BE2C (cell line): ENCODE data around the gene TBCK.

Experiments used
- DNase-seq: peaks from one replicate; pipeline ENCODE4 v3.0.0-alpha.2; 2020
- H3K27me3 ChIP-seq: fragments of 250-450 bp; sonication (Bioruptor Pico); 2 replicates; pipeline ENCODE4 v1.5.1; 2020; ENCODE audit warnings: mild to moderate bottlenecking
- H3K36me3 ChIP-seq: fragments of 250-450 bp; sonication (Bioruptor Pico); 2 replicates; pipeline ENCODE4 v1.5.1; 2020; ENCODE audit warnings: mild to moderate bottlenecking
- H3K4me1 ChIP-seq: fragments of 250-450 bp; sonication (Bioruptor Pico); 2 replicates; pipeline ENCODE4 v1.5.1; 2020
- H3K4me3 ChIP-seq: 2 replicates; pipeline ENCODE4 v1.5.1; 2011; ENCODE audit warnings: low read depth, low read length
- H3K9me3 ChIP-seq: fragments of 250-450 bp; sonication (Bioruptor Pico); 2 replicates; pipeline ENCODE4 v1.5.1; 2020
- TF ChIP-seq, protein P1 (sequence below): IDR thresholded peaks from 2 replicates; pipeline ENCODE4 v1.5.1; 2012; ENCODE audit warnings: mild to moderate bottlenecking, low read depth, low read length

TBCK gene

DNA sequence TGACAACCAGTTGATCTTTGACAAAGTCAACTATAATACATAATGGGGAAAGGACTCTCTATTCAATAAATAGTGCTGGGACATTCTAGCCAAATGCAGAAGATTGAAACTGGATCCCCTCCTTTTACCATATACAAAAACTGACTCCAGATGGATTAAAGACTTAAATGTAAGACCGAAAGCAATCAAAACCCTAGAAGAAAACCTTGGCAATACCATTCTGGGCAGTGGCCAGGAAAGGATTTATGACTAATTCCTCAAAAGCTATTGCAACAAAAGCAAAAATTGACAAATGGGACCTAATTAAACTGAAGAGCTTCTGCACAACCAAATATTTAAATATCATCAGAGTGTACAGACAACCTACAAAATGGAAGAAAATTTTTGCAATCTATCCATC is 235.6 kb downstream of the TBCK start:
- H3K36me3 ChIP-seq = no peaks in the 10 kb centered on the region
- H3K9me3 ChIP-seq = no peaks in the 10 kb centered on the region
- no peak for DNase-seq
- no peak overlapping the region for H3K4me3 ChIP-seq
- H3K27me3 ChIP-seq = no peaks in the 10 kb centered on the region
- no peaks in the 10 kb centered on the region for H3K4me1 ChIP-seq
- TF ChIP-seq, protein P1, sequence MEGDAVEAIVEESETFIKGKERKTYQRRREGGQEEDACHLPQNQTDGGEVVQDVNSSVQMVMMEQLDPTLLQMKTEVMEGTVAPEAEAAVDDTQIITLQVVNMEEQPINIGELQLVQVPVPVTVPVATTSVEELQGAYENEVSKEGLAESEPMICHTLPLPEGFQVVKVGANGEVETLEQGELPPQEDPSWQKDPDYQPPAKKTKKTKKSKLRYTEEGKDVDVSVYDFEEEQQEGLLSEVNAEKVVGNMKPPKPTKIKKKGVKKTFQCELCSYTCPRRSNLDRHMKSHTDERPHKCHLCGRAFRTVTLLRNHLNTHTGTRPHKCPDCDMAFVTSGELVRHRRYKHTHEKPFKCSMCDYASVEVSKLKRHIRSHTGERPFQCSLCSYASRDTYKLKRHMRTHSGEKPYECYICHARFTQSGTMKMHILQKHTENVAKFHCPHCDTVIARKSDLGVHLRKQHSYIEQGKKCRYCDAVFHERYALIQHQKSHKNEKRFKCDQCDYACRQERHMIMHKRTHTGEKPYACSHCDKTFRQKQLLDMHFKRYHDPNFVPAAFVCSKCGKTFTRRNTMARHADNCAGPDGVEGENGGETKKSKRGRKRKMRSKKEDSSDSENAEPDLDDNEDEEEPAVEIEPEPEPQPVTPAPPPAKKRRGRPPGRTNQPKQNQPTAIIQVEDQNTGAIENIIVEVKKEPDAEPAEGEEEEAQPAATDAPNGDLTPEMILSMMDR = no peak

DNA sequence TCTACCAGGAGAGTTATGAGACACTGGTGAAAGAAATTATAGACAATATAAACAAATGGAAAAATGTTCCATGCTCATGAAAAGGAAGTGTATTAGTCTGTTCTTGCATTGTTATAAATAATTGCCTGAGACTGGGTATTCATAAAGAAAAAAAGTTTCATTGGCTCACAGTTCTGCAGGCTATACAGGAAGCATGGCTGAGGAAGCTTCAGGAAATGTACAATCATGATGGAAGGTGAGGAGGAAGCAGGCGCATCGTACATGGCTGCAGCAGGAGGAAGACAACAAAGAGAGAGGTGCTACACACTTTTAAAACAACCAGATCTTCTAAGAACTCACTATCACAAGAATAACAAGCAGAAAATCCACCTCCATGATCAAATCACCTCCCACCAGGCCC is 236.4 kb downstream of the TBCK start:
- Histone ChIP-seq H3K9me3 (no peaks in the 10 kb centered on the region), H3K36me3 (no peaks in the 10 kb centered on the region), H3K4me3 (no peak overlapping the region), H3K4me1 (no peaks in the 10 kb centered on the region), H3K27me3 (no peaks in the 10 kb centered on the region)
- DNase-seq = no peak
- TF ChIP-seq, protein P1 = no peak

DNA sequence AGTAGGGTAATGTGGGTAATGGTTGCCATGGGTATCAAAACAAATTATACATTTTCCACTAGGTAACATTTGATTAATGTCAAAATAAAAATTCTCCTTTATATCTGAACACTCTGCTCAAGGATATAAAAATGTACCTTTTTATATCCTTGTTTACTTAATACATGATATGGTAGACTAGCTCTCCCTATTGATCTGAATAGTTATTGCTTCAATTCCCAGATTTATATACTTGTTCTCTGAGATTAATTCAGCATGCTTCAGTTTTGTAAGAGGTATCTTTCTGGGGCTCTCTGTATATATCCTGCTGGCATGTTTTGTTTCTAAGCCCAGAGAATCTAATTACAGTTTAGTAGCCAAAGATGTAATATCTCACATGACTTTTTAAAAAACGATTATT is 251.0 kb downstream of the TBCK start:
- Histone ChIP-seq H3K9me3 (no peaks in the 10 kb centered on the region), H3K4me3 (no peak overlapping the region), H3K4me1 (no peaks in the 10 kb centered on the region), H3K36me3 (no peaks in the 10 kb centered on the region), H3K27me3 (no peaks in the 10 kb centered on the region)
- TF ChIP-seq, protein P1 = no peak
- no peak for DNase-seq

DNA sequence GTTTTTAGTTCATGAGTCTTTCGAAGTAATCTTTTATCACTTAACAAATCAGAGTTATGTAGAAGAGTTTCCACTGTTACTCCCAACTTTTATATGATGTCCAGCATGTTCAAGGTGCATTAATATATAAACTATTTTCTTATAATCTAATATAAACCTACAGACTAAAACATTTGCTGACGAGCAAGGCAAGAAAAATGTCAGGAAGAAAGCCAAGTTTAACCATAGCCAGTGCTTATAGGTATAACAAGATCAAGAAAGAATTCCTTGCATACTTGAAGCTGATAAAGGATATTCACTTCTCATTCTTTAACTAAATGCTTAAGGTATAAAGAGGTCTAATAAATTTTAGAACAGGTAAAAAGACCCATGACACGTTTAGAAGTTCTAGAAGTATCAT is 253.0 kb downstream of the TBCK start:
- Histone ChIP-seq H3K4me1 (no peaks in the 10 kb centered on the region), H3K9me3 (no peaks in the 10 kb centered on the region), H3K36me3 (no peaks in the 10 kb centered on the region), H3K4me3 (no peak overlapping the region), H3K27me3 (no peaks in the 10 kb centered on the region)
- DNase-seq = no peak
- TF ChIP-seq, protein P1 = no peak

DNA sequence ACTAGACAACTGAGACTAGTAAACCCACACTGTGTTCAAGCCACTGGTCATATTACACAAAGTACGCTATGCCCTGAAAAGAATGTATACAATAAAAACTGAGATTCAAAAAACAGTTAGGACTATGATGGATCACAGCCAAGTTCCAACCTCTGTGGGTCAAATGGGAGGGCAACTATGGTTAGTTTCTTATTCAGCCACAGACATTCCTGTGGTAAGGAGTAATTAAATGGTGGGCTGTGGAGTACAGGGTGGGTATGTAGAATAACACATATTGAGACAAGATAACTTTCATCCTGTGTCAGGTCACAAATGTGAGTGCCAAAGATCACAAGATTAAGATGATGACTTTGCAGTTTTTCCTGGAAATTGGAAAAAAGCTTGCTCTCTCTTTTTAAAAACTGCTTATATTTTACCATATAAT is 253.5 kb downstream of the TBCK start:
- Histone ChIP-seq H3K27me3 (no peaks in the 10 kb centered on the region), H3K9me3 (no peaks in the 10 kb centered on the region), H3K36me3 (no peaks in the 10 kb centered on the region), H3K4me1 (no peaks in the 10 kb centered on the region), H3K4me3 (no peak overlapping the region)
- DNase-seq = no peak
- TF ChIP-seq, protein P1 = no peak

DNA sequence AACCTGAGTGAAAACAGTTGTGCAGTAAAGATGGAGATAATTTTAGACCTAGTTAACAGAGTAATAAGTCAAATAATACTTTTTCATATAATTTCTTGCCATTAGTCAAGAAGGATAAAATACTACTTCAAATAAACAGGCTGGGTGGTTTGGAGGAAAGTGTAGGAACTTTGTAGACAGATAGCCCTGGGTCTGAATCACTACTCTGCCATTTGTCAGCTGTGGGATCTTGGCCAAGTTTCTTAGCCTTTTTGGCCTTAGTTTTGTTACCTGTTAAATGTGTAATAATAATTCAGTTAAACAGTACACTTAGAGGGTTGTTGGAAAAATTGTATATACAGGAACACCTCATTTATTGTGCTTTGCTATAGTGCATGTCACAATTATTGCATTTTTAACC is 257.1 kb downstream of the TBCK start:
- no peak for DNase-seq
- no peaks in the 10 kb centered on the region for H3K9me3 ChIP-seq

More for the DNA sequence above, 257.1 kb downstream of the TBCK start:
- H3K27me3 ChIP-seq = no peaks in the 10 kb centered on the region
- no peak overlapping the region for H3K4me3 ChIP-seq
- H3K36me3 ChIP-seq = no peaks in the 10 kb centered on the region
- TF ChIP-seq, protein P1 = no peak
- H3K4me1 ChIP-seq = no peaks in the 10 kb centered on the region
